Measurements from ENCODE around the gene NR6A1. TPM values are rescaled to one million over a fixed set of nuclear protein-coding genes. Genes with fewer than 3 reads are reported as not detected.

NR6A1 gene
- total RNA-seq, 1 donor from 2014 or later, result 0.92 TPM

GRCh38 chr9:124471761-124472160 is 299.4 kb downstream of the NR6A1 start:
- Histone ChIP-seq H3K4me3 (ENCODE audit: low read depth, low read length) (no peak overlapping the region), H3K27me3 (ENCODE audit: control insufficient read depth, insufficient read depth, low read length) (peaks cover 23% of the 10 kb centered on the region), H3K36me3 (ENCODE audit: control insufficient read depth, insufficient read depth, low read length) (no peaks in the 10 kb centered on the region)
- TF ChIP-seq CTCF (IDR thresholded peaks at IDR 0.05; ENCODE audit: insufficient read depth, low read length, poor library complexity, severe bottlenecking), result no peak
- no peak for DNase-seq (ENCODE audit: low read depth)

- no peak overlapping the region for H3K4me3 ChIP-seq (ENCODE audit: low read depth, low read length)
- TF ChIP-seq CTCF (IDR thresholded peaks at IDR 0.05; ENCODE audit: insufficient read depth, low read length, poor library complexity, severe bottlenecking), result no peak
- DNase-seq (ENCODE audit: low read depth), result no peak
Measured at GRCh38 chr9:124470726-124471125, 300.4 kb downstream of the NR6A1 start.

GRCh38 chr9:124470306-124470705 is 300.8 kb downstream of the NR6A1 start:
- no peak overlapping the region for H3K4me3 ChIP-seq (ENCODE audit: low read depth, low read length)
- DNase-seq (ENCODE audit: low read depth), result no peak
- TF ChIP-seq CTCF (IDR thresholded peaks at IDR 0.05; ENCODE audit: insufficient read depth, low read length, poor library complexity, severe bottlenecking), result no peak
- no peaks in the 10 kb centered on the region for H3K36me3 ChIP-seq (ENCODE audit: control insufficient read depth, insufficient read depth, low read length)
- H3K27me3 ChIP-seq (ENCODE audit: control insufficient read depth, insufficient read depth, low read length), result peaks cover 19% of the 10 kb centered on the region

More at GRCh38 chr9:124470726-124471125, 300.4 kb downstream of the NR6A1 start:
- Histone ChIP-seq H3K27me3 (ENCODE audit: control insufficient read depth, insufficient read depth, low read length) (peaks cover 20% of the 10 kb centered on the region), H3K36me3 (ENCODE audit: control insufficient read depth, insufficient read depth, low read length) (no peaks in the 10 kb centered on the region)

GRCh38 chr9:124469011-124469832 is 301.9 kb downstream of the NR6A1 start:
- Histone ChIP-seq H3K27me3 (ENCODE audit: control insufficient read depth, insufficient read depth, low read length) (peaks cover 16% of the 10 kb centered on the region), H3K4me3 (ENCODE audit: low read depth, low read length) (no peak overlapping the region), H3K36me3 (ENCODE audit: control insufficient read depth, insufficient read depth, low read length) (no peaks in the 10 kb centered on the region)
- TF ChIP-seq CTCF (IDR thresholded peaks at IDR 0.05; ENCODE audit: insufficient read depth, low read length, poor library complexity, severe bottlenecking), result no peak
- DNase-seq (ENCODE audit: low read depth), result no peak

- H3K4me3 ChIP-seq (ENCODE audit: low read depth, low read length), result no peak overlapping the region
- peaks cover 16% of the 10 kb centered on the region for H3K27me3 ChIP-seq (ENCODE audit: control insufficient read depth, insufficient read depth, low read length)
- TF ChIP-seq CTCF (IDR thresholded peaks at IDR 0.05; ENCODE audit: insufficient read depth, low read length, poor library complexity, severe bottlenecking), result no peak
- no peak for DNase-seq (ENCODE audit: low read depth)
- H3K36me3 ChIP-seq (ENCODE audit: control insufficient read depth, insufficient read depth, low read length), result no peaks in the 10 kb centered on the region
Measured at GRCh38 chr9:124468061-124468740, 302.9 kb downstream of the NR6A1 start.
